Measurements from ENCODE around the gene SELENON. TPM values are rescaled to one million over a fixed set of nuclear protein-coding genes. Genes with fewer than 3 reads are reported as not detected.

Gene SELENON
- total and polyA plus RNA-seq, 4 donors = 4.3 to 16.1 (median 9.0) TPM

GRCh38 chr1:25843483-25843882 lies 43.5 kb downstream of the SELENON start:
- 93% methylated on average over 3 of the region's 3 CpGs for WGBS
- H3K9me3 ChIP-seq (ENCODE audit: control insufficient read depth in 4 of 4, low read length in 3 of 4) = no peaks in the 10 kb centered on the region
- TF ChIP-seq FOXA2 (IDR thresholded peaks at IDR 0.05) (no peak), TAF1 (conservative IDR thresholded peaks at IDR 0.05) (no peak), RAD21 (IDR thresholded peaks at IDR 0.05) (no peak), HNF4A (conservative IDR thresholded peaks at IDR 0.05) (no peak), JUND (IDR thresholded peaks at IDR 0.05) (no peak), EGR1 (IDR thresholded peaks at IDR 0.05; ENCODE audit: low read depth in 2 of 2) (no peak), RXRA (IDR thresholded peaks at IDR 0.05) (no peak), FOXA1 (IDR thresholded peaks at IDR 0.05) (no peak), YY1 (IDR thresholded peaks at IDR 0.05) (no peak), SP1 (IDR thresholded peaks at IDR 0.05) (no peak), ATF3 (IDR thresholded peaks at IDR 0.05) (no peak), GABPA (IDR thresholded peaks at IDR 0.05 in 1 of 2, conservative IDR thresholded peaks at IDR 0.05 in 1 of 2) (no peak), NR2F2 (IDR thresholded peaks at IDR 0.05) (no peak), HNF4G (IDR thresholded peaks at IDR 0.05) (no peak)
- TF ChIP-seq, protein P1, sequence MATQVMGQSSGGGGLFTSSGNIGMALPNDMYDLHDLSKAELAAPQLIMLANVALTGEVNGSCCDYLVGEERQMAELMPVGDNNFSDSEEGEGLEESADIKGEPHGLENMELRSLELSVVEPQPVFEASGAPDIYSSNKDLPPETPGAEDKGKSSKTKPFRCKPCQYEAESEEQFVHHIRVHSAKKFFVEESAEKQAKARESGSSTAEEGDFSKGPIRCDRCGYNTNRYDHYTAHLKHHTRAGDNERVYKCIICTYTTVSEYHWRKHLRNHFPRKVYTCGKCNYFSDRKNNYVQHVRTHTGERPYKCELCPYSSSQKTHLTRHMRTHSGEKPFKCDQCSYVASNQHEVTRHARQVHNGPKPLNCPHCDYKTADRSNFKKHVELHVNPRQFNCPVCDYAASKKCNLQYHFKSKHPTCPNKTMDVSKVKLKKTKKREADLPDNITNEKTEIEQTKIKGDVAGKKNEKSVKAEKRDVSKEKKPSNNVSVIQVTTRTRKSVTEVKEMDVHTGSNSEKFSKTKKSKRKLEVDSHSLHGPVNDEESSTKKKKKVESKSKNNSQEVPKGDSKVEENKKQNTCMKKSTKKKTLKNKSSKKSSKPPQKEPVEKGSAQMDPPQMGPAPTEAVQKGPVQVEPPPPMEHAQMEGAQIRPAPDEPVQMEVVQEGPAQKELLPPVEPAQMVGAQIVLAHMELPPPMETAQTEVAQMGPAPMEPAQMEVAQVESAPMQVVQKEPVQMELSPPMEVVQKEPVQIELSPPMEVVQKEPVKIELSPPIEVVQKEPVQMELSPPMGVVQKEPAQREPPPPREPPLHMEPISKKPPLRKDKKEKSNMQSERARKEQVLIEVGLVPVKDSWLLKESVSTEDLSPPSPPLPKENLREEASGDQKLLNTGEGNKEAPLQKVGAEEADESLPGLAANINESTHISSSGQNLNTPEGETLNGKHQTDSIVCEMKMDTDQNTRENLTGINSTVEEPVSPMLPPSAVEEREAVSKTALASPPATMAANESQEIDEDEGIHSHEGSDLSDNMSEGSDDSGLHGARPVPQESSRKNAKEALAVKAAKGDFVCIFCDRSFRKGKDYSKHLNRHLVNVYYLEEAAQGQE (IDR thresholded peaks at IDR 0.05) = no peak
- DNase-seq (ENCODE audit: low spot score) = no peak
- no peaks in the 10 kb centered on the region for H3K4me1 ChIP-seq (ENCODE audit: control insufficient read depth in 4 of 4, insufficient read depth in 4 of 4, low read length in 3 of 4)
- H3K27ac ChIP-seq (ENCODE audit: low read depth in 1 of 2, low read length in 2 of 2) = no peak overlapping the region
- H3K9ac ChIP-seq (ENCODE audit: low read depth in 1 of 2, low read length in 2 of 2) = no peak overlapping the region
- no peaks in the 10 kb centered on the region for H3K27me3 ChIP-seq (ENCODE audit: control insufficient read depth in 4 of 4, insufficient read depth in 4 of 4, low read length in 3 of 4)
- no peaks in the 10 kb centered on the region for H3K36me3 ChIP-seq (ENCODE audit: control insufficient read depth in 4 of 4, insufficient read depth in 3 of 4, low read depth in 1 of 4, low read length in 3 of 4)
- no peak overlapping the region for H3K4me3 ChIP-seq (ENCODE audit: low read depth in 1 of 3, low read length in 3 of 3)

- Histone ChIP-seq H3K4me3 (ENCODE audit: low read depth in 1 of 3, low read length in 3 of 3) (no peak overlapping the region), H3K27me3 (ENCODE audit: control insufficient read depth in 4 of 4, insufficient read depth in 4 of 4, low read length in 3 of 4) (no peaks in the 10 kb centered on the region), H3K36me3 (ENCODE audit: control insufficient read depth in 4 of 4, insufficient read depth in 3 of 4, low read depth in 1 of 4, low read length in 3 of 4) (no peaks in the 10 kb centered on the region), H3K27ac (ENCODE audit: low read depth in 1 of 2, low read length in 2 of 2) (no peak overlapping the region), H3K9me3 (ENCODE audit: control insufficient read depth in 4 of 4, low read length in 3 of 4) (no peaks in the 10 kb centered on the region), H3K9ac (ENCODE audit: low read depth in 1 of 2, low read length in 2 of 2) (no peak overlapping the region), H3K4me1 (ENCODE audit: control insufficient read depth in 4 of 4, insufficient read depth in 4 of 4, low read length in 3 of 4) (no peaks in the 10 kb centered on the region)
- TF ChIP-seq ATF3 (IDR thresholded peaks at IDR 0.05) = no peak
- TF ChIP-seq RXRA (IDR thresholded peaks at IDR 0.05) = no peak
- TF ChIP-seq SP1 (IDR thresholded peaks at IDR 0.05) = no peak
- no peak for TF ChIP-seq MAX (IDR thresholded peaks at IDR 0.05)
- TF ChIP-seq, protein P2, sequence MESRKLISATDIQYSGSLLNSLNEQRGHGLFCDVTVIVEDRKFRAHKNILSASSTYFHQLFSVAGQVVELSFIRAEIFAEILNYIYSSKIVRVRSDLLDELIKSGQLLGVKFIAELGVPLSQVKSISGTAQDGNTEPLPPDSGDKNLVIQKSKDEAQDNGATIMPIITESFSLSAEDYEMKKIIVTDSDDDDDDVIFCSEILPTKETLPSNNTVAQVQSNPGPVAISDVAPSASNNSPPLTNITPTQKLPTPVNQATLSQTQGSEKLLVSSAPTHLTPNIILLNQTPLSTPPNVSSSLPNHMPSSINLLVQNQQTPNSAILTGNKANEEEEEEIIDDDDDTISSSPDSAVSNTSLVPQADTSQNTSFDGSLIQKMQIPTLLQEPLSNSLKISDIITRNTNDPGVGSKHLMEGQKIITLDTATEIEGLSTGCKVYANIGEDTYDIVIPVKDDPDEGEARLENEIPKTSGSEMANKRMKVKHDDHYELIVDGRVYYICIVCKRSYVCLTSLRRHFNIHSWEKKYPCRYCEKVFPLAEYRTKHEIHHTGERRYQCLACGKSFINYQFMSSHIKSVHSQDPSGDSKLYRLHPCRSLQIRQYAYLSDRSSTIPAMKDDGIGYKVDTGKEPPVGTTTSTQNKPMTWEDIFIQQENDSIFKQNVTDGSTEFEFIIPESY (IDR thresholded peaks at IDR 0.05) = no peak
- TF ChIP-seq FOXA2 (IDR thresholded peaks at IDR 0.05) = no peak
- no peak for TF ChIP-seq HNF4G (IDR thresholded peaks at IDR 0.05)
- no peak for TF ChIP-seq GABPA (IDR thresholded peaks at IDR 0.05 in 1 of 2, conservative IDR thresholded peaks at IDR 0.05 in 1 of 2)
- TF ChIP-seq YY1 (IDR thresholded peaks at IDR 0.05) = no peak
- TF ChIP-seq HNF4A (conservative IDR thresholded peaks at IDR 0.05) = no peak
- 95% methylated on average over 3 of the region's 3 CpGs for WGBS
- no peak for DNase-seq (ENCODE audit: low spot score)
These were observed 44.7 kb downstream of the SELENON start for GRCh38 chr1:25844536-25845337.

Data from liver (tissue), 9 donors.